GM23338 (cell line): ENCODE measurements around the gene ZBTB7C. TPM values are rescaled to one million over a fixed set of nuclear protein-coding genes. Genes with fewer than 3 reads are reported as not detected.

ENCODE experiments used
- EZH2 ChIP-seq: fragments of 200-600 bp; sonication (generic); IDR thresholded peaks from one replicate; pipeline ENCODE4 v1.8.0; 2017; ENCODE audit warnings: antibody characterized with exemption, mild to moderate bottlenecking, low read depth; ENCODE audit not compliant: unreplicated experiment
- ZNF114 ChIP-seq: fragments of 250-450 bp; sonication (Bioruptor Pico); IDR thresholded peaks from 2 replicates; pipeline ENCODE4 v1.5.0; 2020; ENCODE audit warnings: mild to moderate bottlenecking, moderate library complexity
- ZNF331 ChIP-seq: fragments of 250-450 bp; sonication (Bioruptor Pico); IDR thresholded peaks from 2 replicates; pipeline ENCODE4 v1.5.0; 2020; ENCODE audit warnings: low read depth, mild to moderate bottlenecking, moderate library complexity
- polyA plus RNA-seq: library from polyadenylated mRNA; unstranded; fragments of >200 nt; fragmentation: Nextera tagmentation; extraction: Ambion mirVana; gene quantifications from 2 replicates; pipeline ENCODE4 v1.2.1, GENCODE V29; 2016
- total RNA-seq: library from RNA; depleted of rRNA; stranded (reverse); fragments of >200 nt; shearing (Covaris generic); gene quantifications from 2 replicates; pipeline ENCODE4 v1.2.3, GENCODE V29; 2014
- TF ChIP-seq, protein P1 (sequence below): fragments of 250-450 bp; sonication (Bioruptor Pico); IDR thresholded peaks from 2 replicates; pipeline ENCODE4 v1.5.0; 2020; ENCODE audit warnings: mild to moderate bottlenecking, moderate library complexity
- TF ChIP-seq, protein P2 (sequence below): IDR thresholded peaks from one replicate; pipeline ENCODE4 v1.6.1; 2018; ENCODE audit warnings: antibody characterized with exemption; ENCODE audit not compliant: unreplicated experiment

Gene ZBTB7C
- total and polyA plus RNA-seq, 2 experiments from 2014 or later: 0.03 to 0.14 TPM

DNA sequence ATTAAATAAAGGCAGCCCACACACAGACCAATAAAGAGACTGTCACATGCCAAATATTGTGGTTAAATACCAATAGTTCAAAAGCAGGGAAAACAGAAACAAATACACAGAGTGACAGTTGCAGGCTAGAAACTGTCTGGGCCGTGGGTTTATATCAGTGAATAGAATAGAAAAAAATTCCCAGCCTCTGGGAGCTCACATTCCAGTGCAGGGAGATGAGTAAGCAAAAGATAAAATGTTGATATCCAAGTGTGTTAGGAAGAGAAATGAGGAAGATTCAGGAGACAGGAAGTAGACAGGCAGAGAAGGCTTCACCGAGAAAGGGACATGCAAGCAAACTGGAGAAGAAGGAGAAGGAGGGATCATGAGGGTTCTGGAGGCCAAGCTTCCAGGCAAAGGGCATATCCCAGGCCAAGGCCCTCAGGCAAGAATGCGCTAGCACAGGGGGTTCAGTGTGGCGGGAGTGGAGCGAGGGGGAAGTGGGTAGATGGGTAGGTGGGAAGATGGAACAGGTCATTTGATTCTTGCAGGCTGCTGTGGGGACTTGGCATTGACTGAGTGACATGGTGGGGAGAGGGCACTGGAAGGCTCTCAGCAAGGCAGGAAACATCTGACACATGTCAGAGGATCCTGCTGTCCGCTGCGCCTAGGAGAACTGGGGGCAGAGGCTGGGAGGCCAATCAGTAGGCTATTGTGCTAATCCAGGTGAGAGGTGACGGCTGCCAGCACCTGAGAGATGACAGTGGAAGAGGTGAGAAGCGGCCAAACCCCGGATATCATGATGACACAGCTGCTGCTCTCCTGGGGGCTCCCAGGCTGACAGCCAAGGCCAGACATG lies 89.2 kb downstream of the ZBTB7C start (continued):
- TF ChIP-seq, protein P1, sequence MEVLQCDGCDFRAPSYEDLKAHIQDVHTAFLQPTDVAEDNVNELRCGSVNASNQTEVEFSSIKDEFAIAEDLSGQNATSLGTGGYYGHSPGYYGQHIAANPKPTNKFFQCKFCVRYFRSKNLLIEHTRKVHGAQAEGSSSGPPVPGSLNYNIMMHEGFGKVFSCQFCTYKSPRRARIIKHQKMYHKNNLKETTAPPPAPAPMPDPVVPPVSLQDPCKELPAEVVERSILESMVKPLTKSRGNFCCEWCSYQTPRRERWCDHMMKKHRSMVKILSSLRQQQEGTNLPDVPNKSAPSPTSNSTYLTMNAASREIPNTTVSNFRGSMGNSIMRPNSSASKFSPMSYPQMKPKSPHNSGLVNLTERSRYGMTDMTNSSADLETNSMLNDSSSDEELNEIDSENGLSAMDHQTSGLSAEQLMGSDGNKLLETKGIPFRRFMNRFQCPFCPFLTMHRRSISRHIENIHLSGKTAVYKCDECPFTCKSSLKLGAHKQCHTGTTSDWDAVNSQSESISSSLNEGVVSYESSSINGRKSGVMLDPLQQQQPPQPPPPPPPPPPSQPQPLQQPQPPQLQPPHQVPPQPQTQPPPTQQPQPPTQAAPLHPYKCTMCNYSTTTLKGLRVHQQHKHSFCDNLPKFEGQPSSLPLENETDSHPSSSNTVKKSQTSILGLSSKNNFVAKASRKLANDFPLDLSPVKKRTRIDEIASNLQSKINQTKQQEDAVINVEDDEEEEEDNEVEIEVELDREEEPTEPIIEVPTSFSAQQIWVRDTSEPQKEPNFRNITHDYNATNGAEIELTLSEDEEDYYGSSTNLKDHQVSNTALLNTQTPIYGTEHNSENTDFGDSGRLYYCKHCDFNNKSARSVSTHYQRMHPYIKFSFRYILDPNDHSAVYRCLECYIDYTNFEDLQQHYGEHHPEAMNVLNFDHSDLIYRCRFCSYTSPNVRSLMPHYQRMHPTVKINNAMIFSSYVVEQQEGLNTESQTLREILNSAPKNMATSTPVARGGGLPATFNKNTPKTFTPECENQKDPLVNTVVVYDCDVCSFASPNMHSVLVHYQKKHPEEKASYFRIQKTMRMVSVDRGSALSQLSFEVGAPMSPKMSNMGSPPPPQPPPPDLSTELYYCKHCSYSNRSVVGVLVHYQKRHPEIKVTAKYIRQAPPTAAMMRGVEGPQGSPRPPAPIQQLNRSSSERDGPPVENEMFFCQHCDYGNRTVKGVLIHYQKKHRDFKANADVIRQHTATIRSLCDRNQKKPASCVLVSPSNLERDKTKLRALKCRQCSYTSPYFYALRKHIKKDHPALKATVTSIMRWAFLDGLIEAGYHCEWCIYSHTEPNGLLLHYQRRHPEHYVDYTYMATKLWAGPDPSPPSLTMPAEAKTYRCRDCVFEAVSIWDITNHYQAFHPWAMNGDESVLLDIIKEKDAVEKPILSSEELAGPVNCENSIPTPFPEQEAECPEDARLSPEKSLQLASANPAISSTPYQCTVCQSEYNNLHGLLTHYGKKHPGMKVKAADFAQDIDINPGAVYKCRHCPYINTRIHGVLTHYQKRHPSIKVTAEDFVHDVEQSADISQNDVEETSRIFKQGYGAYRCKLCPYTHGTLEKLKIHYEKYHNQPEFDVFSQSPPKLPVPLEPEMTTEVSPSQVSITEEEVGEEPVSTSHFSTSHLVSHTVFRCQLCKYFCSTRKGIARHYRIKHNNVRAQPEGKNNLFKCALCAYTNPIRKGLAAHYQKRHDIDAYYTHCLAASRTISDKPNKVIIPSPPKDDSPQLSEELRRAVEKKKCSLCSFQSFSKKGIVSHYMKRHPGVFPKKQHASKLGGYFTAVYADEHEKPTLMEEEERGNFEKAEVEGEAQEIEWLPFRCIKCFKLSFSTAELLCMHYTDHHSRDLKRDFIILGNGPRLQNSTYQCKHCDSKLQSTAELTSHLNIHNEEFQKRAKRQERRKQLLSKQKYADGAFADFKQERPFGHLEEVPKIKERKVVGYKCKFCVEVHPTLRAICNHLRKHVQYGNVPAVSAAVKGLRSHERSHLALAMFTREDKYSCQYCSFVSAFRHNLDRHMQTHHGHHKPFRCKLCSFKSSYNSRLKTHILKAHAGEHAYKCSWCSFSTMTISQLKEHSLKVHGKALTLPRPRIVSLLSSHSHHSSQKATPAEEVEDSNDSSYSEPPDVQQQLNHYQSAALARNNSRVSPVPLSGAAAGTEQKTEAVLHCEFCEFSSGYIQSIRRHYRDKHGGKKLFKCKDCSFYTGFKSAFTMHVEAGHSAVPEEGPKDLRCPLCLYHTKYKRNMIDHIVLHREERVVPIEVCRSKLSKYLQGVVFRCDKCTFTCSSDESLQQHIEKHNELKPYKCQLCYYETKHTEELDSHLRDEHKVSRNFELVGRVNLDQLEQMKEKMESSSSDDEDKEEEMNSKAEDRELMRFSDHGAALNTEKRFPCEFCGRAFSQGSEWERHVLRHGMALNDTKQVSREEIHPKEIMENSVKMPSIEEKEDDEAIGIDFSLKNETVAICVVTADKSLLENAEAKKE (CRISPR knock-in tag): no peak
- TF ChIP-seq, protein P2, sequence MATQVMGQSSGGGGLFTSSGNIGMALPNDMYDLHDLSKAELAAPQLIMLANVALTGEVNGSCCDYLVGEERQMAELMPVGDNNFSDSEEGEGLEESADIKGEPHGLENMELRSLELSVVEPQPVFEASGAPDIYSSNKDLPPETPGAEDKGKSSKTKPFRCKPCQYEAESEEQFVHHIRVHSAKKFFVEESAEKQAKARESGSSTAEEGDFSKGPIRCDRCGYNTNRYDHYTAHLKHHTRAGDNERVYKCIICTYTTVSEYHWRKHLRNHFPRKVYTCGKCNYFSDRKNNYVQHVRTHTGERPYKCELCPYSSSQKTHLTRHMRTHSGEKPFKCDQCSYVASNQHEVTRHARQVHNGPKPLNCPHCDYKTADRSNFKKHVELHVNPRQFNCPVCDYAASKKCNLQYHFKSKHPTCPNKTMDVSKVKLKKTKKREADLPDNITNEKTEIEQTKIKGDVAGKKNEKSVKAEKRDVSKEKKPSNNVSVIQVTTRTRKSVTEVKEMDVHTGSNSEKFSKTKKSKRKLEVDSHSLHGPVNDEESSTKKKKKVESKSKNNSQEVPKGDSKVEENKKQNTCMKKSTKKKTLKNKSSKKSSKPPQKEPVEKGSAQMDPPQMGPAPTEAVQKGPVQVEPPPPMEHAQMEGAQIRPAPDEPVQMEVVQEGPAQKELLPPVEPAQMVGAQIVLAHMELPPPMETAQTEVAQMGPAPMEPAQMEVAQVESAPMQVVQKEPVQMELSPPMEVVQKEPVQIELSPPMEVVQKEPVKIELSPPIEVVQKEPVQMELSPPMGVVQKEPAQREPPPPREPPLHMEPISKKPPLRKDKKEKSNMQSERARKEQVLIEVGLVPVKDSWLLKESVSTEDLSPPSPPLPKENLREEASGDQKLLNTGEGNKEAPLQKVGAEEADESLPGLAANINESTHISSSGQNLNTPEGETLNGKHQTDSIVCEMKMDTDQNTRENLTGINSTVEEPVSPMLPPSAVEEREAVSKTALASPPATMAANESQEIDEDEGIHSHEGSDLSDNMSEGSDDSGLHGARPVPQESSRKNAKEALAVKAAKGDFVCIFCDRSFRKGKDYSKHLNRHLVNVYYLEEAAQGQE: no peak
- TF ChIP-seq ZNF331 (CRISPR knock-in tag): no peak
- no peak for TF ChIP-seq ZNF114 (CRISPR knock-in tag)
- TF ChIP-seq EZH2: no peak
